NCI-H69 (cell line): ENCODE results near the gene BCL11B.

Experiments
- DNase-seq: peaks from one replicate; lab custom pipeline; 2025; lab: John Stamatoyannopoulos, UW

The BCL11B gene

DNA sequence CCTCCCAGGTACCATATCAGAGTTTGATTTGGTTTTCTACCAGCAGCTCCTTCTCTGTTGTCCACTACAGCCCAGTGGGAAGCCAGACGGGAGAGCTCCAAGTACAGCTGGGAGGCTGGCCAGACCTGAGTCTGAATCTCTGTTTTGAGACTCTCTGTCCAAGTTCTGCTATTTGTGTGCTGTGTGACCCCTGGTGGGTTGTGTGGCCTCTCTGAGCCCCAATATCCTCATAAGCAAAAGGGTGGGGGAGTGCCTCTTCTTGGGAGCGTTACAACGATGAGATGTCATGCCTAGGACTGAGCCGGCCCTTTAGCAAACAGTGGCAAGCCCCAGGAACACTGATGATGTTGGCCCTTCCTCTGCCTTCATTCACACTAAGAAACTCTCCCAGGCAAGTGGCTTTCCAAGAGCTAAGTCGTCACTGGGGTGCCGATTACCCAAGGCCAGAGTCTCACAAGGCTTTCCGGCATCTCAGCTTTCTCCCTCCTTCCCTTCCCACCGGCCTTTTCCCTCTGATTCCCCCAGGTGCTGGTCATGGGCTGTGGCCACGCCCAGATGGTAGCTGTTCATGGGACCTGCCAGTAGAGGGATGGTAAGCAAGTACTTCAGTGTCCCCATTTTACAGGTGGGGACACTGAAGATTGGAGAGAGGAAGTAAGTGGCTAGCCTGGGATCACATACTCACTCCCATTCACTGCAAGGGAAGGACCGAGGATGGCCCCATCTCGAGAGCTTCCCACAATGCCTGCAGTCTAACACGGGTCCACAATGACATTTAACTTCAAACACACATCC lies 47.7 kb downstream of the BCL11B start:
- DNase-seq = no peak

DNA sequence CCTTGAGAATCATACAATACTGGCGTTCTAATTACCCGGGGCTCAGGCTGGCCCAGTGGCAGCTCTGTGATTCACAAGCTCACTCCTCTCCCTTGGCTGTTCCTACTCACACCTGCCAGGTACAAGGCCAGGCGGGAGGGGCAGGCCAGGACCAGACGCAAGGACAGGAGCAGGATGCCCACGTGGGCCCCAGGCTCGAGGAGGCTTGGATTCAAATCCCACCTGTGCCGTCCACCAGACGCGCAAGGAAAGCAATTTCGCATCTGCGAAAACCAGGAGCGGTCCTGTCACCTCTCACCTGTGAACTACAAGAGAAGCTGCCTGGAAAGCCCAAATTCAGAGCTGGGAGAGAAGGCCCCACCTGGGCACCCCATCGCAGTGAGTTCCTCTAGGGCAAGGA lies 50.6 kb downstream of the BCL11B start:
- DNase-seq = no peak

DNA sequence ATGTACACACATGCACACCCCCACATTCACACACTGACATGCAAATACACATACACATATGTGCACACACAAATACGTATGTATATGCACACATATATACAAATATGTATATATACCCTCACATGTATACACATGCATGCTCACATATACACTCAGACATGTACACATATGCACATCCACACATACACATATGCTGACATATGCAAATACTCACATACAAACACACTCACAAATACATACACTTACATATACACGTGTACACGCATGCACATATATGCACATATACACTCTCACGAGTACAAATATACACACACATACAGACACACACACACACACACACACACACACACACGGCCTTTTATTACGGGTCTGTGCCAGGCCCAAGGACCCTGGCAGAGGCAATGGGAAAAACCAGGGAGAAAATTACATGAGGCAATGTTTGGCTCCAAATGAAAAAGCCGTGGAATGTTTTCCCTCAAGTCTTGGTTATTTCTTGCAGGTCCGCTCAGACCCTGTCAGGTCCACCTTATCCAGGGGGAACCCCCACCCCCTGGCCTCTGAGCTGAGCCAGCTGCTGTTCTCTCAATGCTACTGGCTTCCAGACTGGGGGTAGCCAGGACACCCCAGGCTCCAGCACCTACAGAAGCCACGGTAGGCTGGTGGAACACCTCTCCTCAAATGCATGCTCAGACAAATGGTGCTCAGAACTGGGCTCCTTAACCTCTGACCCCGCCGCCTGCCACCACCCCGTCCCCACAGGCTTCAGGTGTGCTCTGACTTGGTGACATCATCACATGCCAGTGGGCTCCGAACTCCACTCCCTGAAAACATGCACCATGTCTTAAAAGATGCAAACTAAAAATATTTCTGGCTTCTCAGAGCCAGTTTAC lies 54.7 kb downstream of the BCL11B start:
- DNase-seq = no peak

DNA sequence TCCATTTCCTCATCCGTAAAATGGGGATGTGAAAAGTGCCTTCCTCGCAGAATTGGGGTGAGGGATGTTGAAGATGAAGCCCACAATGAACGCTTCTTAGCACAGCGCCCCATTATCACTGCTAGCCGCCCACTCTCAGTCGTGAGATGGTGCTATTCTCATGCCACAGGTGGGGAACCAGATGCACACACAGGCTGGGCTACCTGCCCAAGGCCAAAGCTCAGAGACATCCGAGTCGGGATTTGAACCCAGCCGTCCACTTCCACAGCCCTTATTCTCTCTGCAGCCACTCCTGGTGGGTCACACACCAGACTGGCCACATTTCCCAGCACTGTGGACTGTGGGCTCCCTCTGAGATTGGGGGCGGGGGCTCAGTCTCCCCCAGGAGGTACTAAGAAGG lies 55.8 kb downstream of the BCL11B start:
- no peak for DNase-seq

DNA sequence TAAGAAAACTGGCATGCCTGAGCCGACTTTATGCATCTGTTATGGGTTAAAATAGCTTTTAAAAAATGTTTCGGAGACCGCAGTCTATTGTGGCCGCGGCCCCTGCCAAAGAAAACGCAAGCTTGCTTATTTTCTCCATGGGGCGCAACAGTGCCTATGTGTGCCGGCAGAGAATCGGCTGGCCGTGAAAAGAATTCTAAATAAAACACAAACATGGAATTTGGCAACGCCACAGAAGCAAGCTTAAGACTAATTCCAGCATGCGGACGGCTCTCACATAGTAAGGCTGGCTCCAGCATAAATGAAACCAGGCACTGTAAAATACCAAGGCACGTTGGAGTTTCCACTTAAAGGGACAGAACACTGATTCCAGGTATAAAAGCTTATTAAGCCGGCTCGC lies 56.7 kb downstream of the BCL11B start:
- peak; percentile 9 for DNase-seq

DNA sequence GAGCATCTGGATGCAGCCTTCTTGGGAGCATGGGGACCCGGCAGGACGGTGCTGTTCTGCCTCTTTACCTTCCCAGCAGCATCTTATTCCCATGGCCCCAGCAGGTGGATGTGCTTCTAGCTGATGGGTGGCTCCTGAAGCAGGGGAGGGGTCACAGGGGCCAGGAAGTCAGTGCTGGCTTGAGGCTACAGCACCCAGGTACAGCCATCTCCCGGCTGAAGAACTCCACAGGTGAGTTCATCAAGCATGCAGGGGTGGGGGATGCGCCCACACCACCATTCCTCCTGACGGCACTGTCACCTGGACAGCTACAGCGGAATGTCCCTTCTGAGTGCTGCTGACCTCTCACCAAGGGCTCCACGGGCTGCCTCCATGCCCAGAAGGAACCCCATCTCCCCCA lies 57.3 kb downstream of the BCL11B start:
- DNase-seq = no peak

DNA sequence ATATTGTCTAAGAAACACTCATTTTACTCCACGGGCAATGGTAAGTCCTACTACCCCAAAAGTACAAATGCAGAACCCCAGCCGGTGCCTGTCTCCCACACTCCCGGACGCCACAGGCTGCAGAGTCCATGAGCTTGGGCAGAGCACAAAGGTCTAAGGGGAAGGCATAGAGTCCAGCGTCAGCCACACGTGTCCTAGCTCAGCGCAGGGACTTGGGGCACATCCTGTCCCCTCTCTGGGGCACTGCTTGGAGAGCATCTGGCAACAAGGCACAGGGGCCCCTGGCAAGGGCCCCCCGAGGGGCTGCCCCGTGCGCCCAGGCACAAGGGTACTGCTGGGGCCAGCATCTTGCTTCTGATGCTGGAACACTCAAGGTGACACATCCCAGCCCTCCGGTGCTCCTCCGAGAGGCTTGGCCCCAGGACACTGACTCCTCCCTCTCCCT lies 58.4 kb downstream of the BCL11B start:
- no peak for DNase-seq

DNA sequence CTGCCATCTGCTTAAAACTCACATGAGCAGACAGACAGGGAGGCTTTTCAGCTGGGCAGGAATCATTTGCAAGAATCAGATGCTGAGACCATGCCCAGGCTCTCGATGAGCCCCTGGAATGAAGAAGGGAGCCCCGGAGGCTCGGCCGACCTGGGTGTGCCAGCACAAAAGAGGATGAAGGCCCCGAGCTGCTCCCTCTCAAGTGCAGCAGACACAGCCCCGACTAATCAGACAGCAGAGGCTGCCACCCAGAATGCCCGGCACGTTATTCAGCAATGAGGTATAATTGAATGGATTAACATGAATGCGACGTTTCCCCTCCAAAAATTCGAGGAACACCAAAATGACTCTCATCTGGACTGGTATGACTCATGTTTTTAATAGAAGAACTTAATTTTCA lies 58.9 kb downstream of the BCL11B start:
- DNase-seq = no peak

DNA sequence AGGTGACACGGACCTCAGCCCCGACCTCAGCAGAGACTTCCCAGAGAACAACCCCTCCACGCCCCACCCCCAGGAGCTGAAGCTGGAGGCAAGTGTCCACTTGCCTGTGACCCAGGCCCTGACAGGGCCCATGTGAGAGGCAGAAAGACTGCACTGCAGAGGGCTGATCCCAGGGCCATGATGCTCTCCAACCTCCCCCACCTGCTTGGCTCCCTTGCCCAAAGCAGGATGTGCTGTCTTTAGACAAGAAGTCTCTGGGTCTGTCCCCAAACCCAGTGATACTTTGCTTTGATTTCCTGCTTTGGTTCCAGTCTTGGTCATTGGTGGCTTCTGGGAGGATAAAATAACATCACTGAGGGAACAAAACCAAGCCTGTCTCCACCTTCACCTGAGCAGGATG lies 59.4 kb downstream of the BCL11B start:
- DNase-seq = no peak

DNA sequence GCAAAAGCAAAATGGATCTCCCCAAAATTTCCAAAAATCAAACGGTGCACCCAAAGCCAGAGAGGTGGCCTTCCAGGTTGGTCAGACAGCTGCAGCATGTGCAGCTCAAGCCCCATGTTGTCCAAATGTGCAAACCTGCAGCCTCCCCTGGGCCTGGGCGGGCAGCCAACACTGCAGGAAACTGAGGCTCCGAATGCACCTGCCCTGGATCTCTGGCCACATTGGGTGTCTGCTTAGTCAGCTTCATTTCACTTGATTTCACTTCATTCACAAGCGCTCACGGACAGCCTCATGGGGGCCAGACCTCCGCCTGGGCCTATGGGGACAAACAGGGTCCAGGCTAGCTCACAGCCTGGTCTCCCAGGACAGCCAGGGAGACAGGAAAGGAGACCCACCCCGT lies 59.8 kb downstream of the BCL11B start:
- no peak for DNase-seq

DNA sequence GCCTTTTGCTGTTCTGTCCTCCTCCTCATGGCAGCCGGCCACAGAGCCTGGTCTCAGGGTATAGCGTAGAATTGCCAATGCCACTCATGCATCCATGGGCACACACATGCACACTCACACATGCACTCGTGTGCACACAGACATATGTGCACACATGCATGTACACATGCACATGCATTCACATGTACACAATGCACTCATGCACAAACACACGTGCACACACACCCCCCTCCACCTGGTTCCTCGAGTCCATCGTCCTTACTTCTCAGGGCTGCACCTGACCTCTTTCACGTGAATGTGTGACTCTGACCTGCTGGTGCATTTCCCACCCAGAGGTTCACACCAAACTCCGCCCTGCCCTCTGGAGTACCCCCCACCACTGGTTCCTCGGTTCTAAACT lies 60.6 kb downstream of the BCL11B start:
- no peak for DNase-seq

DNA sequence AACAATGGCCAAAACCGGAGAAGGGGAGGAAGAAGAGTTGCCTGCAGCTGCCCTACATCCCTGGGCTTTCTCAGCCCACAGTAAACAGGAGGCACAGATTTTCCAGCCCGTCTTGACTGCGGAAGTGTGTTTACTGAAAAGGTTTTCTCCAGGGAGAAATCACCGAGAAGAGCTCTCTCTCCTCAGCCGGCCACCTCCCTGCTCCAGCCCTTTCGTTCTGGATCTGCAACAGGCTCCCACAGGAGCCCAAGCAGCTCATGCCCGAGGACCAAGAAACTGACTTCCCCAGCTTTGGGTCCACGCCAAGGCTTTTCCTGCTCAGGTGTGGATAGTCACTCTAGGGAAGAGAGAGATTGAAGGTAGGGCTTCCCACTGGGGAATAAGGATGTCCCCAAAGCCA lies 61.7 kb downstream of the BCL11B start:
- DNase-seq = no peak

DNA sequence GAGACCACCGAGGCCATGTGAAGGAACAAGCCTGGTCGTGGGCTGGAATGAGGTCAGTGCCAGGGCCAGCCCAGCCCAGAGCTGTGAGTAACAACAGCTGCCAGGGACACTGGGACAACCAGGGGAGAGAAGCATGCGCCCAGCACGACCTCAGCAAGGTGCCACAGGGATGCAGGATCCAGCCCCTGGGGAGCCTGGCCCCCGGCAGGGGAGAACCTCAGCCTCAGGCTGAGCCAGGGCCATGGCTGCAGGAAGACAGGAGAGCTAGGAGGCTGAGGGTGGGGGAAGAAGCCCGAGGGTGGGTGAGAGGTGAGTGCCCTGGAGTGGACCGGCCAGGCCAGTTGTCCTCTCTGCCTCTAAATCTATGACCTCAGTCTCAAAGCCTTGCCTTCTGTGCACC lies 62.6 kb downstream of the BCL11B start:
- no peak for DNase-seq

DNA sequence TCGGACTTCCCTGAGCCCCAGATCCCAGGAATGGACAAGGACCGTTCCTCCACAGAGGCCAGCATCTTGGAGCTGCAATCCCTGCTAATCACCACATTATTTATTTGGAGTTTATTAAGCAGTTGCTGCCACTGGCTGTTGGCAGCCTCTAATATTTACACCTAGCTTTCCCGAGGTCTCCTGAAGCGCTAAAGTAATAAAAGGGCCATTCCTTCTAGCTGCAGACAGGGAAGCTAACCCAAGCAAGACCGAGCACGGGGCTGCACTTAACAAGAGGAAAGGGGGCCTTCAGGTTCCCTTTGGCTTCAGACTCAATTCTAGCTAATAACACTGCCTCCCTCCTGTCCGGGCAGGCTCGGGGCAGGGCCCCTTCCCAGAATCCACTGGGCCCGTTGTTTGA lies 63.7 kb downstream of the BCL11B start:
- no peak for DNase-seq

DNA sequence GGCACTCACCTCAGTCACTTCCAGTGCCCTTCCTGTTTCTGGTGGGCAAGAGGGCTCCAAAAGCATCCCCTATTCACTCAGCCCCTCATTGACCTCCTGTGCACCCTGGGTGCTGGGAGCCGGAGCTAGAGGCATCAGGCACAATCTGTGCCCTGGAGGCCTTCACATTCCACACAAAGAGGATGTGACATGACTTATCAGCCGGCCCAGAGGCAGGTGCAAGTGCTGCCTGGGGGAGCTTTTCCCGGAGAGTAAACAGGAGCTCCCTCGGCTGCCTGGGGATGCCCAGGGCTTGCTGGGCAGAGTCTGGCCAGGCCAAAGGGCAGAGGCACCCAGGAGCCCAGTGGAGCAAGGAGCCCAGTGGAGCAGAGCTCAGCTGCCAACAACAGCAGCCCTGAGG lies 64.5 kb downstream of the BCL11B start:
- DNase-seq = no peak

DNA sequence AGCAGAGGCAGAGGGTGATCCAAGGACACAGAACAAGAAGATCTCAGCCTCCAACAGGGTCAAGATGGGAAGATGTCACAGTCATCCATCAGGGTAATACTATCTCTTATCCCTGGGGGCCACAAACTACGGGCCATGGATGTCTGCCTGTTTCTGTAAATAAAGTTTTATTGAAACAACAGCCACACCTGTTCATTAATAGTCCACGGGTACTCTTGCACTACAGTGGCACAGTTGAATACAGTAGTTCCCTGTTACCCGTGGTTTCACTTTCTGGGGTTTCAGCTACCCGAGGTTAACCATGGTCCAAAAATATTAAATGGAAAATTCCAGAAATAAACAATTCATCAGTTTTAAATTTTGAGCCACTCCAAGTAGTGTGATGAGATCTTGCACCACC lies 65.9 kb downstream of the BCL11B start:
- no peak for DNase-seq

DNA sequence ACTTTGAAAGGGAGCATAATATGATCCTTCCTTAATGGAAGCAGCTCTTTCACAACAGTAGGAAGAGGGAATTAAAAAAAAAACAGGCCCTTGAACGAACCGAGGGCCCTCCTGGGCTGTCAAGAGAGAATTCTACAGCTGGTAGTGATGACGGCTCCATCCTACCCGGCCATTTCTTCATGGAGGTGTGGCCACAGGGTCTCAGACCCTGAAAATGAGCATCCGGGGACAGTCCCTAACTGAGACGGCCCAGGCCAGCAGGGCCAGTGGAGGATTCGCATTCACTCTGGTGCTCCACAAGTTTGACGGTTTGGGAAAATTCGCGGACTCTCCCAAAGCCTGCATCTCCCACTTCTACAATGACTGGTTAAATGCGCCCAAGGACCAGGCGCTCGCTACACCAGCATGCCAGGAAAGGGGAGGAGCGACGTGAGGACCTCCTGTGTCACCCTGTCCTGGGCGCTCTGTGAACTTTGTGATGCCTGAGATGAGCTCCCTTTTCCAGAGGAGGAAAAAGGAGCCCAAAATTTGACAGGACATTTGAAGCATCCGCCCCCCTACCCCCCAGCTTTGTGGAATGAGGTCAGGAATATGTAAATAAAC lies 66.8 kb downstream of the BCL11B start:
- DNase-seq = no peak

DNA sequence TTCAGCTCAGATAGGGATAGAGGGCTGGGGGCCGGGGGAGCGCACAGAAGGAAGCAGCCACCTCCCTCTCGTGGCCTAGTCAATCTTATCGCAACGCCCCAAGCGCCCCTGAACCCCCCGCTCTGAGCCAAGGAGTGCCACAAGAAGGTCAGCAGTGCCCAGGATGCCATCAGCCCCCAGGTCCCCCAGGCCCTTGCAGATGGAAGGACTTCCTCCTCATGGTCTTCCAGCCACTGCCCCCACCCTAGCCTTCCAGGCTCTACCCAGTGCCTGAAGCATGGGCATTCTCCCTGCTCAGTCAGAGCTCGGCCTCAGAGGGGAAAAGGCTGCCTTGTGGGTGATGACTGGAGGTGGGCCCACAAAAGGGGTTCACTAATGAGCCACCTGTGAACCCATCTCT lies 68.2 kb downstream of the BCL11B start:
- no peak for DNase-seq

DNA sequence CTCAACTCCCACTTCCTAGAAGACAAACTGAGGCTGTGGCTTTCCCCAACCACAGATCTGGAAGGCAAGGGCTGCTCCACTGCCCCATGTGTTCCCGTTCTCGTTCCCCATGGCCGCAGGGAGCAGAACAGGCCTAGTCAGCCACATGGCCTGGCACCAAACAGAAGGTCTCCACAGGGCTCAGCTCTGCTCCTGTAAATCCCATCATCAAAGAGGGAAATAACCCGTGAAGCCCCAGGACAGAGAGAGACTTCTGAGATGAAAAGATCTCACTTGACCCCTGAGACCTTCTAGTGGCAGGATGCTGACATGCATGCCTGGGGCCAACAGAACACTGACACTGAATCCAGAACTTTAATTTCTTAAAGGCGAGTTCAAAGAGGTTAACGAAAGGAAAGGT lies 68.9 kb downstream of the BCL11B start:
- no peak for DNase-seq

DNA sequence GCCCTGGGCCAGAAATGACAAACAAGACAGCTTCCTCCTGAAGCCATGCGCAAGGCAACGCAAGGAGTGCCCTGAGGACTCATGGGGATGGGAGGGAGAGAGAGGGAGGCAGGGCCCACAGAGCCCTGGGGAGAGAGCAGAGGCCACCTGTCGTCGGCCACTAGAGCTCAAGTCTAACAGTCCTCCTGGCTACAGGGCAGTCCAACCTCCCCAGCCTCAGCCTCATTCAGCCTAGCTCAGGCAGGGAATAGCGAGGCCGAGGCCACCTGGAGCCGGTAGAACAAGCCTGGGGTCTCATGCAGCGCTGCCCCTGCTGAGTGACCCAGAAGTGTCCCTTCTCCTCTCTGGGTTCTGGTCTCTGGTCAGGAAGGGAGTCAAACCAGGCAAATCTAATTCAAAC lies 69.5 kb downstream of the BCL11B start:
- no peak for DNase-seq

DNA sequence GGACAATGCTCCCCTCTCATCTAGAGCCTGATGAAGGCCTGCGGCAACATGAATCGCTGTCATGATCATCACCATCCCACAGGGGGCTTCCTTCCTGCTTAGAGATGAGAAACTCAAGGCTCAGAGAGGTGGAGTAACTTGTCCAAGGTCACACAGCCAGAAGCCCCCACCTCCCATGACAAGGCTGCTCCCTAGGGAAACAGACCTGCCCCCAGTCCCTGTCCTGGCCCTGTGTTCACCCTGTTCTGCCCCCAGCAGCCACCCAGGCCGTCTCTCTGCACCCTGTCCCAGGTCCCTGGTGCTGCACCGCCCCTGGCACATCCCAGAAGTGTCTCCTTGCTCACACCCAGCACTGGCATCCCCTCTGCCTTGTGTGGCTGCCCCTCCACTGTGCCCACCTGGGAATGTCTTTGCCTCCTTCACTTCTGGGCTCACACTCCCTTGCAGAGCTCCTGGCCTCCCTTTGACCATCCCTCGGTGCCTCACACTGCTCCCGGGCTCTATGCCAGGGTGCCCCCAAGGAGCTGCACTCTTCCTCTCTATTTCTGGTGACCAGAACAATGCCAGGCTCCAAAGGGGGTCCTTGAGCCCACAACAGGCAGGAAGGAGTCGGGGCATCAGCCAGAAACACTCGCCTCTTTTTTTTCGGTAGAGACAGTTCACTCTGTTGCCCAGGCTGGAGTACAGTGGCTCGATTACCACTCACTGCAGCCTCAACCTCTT lies 70.5 kb downstream of the BCL11B start:
- DNase-seq = no peak

DNA sequence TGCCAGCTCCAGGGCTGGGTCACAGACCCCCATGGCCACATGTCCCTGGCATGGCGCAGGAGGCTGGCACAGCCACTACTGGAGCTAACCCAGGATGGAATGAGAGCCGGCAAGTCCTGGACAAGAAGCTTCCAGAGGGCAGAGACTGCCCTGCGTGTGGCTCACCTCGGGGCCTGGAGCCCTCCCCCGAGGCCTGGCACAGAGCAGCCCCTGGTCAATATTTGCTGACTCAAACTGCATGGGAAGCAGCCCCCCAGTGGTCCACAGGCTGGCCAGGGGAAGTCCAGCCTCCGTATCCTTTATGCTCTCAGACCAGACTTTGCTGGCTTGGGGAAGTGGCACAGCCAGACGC lies 71.4 kb downstream of the BCL11B start:
- DNase-seq = no peak
